Activated CD4-positive, alpha-beta T cell treated with anti-CD3 and anti-CD28 coated beads, Interleukin-2, amount 10 ng/mL, durations not matched to agents 7 days and 5 days (primary cell): ENCODE measurements around the gene HBQ1. TPM values are rescaled to one million over a fixed set of nuclear protein-coding genes. Genes with fewer than 3 reads are reported as not detected.
"Not testable (repeated sequence)": the region's sequence is repeated elsewhere in the genome, so short reads cannot be mapped to it uniquely, and the experiment has no call there.

Source experiments
- CTCF ChIA-PET: fragments of 350-600 bp; sonication (Branson Sonifier 250); formaldehyde crosslinking; loops from one replicate; lab custom pipeline; 2021; ENCODE audit warnings: antibody characterized with exemption; lab: Charles Lee
- POLR2A ChIA-PET: fragments of 350-600 bp; sonication (Branson Sonifier 250); formaldehyde crosslinking; loops from one replicate; lab custom pipeline; 2021; ENCODE audit warnings: antibody characterized with exemption; lab: Charles Lee
- DNase-seq: peaks from one replicate; pipeline ENCODE4 v3.0.0-alpha.2; 2020
- H3K27ac Mint-ChIP-seq: one replicate; pipeline ENCODE4 v1.8.0; 2021; ENCODE audit warnings: mild to moderate bottlenecking, moderate library complexity, mixed read lengths
- H3K27me3 Mint-ChIP-seq: one replicate; pipeline ENCODE4 v1.8.0; 2021; ENCODE audit warnings: mixed read lengths
- H3K36me3 Mint-ChIP-seq: one replicate; pipeline ENCODE4 v1.8.0; 2021; ENCODE audit warnings: low read depth, mixed read lengths
- H3K4me1 Mint-ChIP-seq: one replicate; pipeline ENCODE4 v1.8.0; 2021; ENCODE audit warnings: mixed read lengths
- H3K4me3 Mint-ChIP-seq: one replicate; pipeline ENCODE4 v1.8.0; 2021; ENCODE audit warnings: mild to moderate bottlenecking, moderate library complexity, mixed read lengths
- H3K9me3 Mint-ChIP-seq: one replicate; pipeline ENCODE4 v1.8.0; 2021; ENCODE audit warnings: mixed read lengths
- total RNA-seq, 2 experiments: library from RNA; stranded (reverse); gene quantifications; one replicate each; pipeline ENCODE4 v1.2.3, GENCODE V29; 2021

The HBQ1 gene
- total RNA-seq, 2 experiments from 2014 or later = not detected

DNA sequence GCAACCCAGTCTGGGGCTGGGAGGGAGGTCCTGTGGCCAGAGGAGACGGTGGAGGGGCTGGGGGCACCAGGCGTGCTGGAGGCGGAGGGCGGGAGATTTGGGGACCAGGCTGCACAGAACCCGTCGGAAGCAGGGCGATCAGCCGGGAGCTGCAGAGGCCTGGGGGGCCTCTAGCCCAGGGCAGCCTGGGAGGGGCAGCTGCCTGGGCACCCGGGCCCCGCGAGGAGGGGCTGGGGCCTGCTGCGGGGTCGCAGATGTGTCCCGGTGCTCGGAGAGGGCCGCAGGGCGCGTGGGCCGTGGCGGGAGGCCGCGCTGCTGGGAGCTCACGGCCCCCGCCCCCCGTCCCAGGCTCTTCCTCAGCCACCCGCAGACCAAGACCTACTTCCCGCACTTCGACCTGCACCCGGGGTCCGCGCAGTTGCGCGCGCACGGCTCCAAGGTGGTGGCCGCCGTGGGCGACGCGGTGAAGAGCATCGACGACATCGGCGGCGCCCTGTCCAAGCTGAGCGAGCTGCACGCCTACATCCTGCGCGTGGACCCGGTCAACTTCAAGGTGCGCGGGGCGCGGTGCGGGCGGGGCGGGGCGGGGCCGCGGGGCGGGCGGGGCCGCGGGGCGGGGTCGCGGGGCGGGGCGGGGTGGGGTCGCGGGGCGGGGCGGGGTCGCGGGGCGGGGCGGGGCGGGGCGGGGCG lies 16.0 kb upstream of the HBQ1 start:
- H3K4me3 Mint-ChIP-seq, CTCF ChIA-PET, H3K9me3 Mint-ChIP-seq, H3K4me1 Mint-ChIP-seq, POLR2A ChIA-PET, H3K27ac Mint-ChIP-seq, H3K36me3 Mint-ChIP-seq, DNase-seq: not testable (repeated sequence)
- peaks cover 34% of the 10 kb centered on the region for H3K27me3 Mint-ChIP-seq

DNA sequence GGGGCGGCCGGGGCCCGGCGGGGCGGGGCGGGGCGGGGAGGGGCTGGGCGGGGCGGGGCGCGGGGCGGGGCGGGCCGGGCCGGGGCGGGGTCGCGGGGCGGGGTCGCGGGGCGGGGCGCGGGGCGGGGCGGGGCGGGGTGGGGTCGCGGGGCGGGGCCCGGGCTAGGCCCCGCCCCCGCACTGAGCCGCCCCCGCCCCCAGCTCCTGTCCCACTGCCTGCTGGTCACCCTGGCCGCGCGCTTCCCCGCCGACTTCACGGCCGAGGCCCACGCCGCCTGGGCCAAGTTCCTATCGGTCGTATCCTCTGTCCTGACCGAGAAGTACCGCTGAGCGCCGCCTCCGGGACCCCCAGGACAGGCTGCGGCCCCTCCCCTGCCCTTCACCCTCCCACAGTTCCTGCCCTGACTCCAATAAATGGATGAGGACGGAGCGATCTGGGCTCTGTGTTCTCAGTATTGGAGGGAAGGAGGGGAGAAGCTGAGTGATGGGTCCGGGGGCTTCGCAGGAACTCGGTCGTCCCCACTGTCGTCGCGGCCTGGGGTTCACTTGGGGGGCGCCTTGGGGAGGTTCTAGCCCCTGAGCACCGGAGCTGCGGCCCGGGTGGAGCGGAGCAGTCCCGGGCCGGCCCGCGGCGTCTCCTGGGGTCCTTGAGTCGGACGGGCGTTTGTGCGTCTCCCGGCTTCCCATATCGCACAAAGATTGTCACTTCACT lies 15.3 kb upstream of the HBQ1 start:
- POLR2A ChIA-PET = no interaction called here
- CTCF ChIA-PET = no interaction called here
- Mint-ChIP-seq H3K27me3 (peaks cover 32% of the 10 kb centered on the region), H3K36me3 (no peaks in the 10 kb centered on the region), H3K4me3 (no peak overlapping the region), H3K4me1 (peaks cover 4% of the 10 kb centered on the region), H3K9me3 (no peaks in the 10 kb centered on the region), H3K27ac (no peak overlapping the region)
- no peak for DNase-seq

- Mint-ChIP-seq H3K4me3 (no peak within 1 kb of the TSS), H3K36me3 (no peaks in the 10 kb centered on the region), H3K27ac (peak within 1 kb of the TSS; percentile 57), H3K27me3 (peaks cover 38% of the 10 kb centered on the region), H3K9me3 (no peaks in the 10 kb centered on the region), H3K4me1 (peaks cover 4% of the 10 kb centered on the region)
- no peak for DNase-seq
- ChIA-PET POLR2A (no interaction called here), CTCF (interaction anchor here (1.5 kb wide), 1 partner anchor 98 kb away, joined by 3 read pairs; no protein-coding TSS in a partner anchor)
Observed at GRCh38 chr16:165539-166374, 14.5 kb upstream of the HBQ1 start, which contains the start of gene HBM. Gene HBM, plus strand, starts transcription at chr16:165978. Its CDS starts 20 bp downstream, at chr16:165998.

DNA sequence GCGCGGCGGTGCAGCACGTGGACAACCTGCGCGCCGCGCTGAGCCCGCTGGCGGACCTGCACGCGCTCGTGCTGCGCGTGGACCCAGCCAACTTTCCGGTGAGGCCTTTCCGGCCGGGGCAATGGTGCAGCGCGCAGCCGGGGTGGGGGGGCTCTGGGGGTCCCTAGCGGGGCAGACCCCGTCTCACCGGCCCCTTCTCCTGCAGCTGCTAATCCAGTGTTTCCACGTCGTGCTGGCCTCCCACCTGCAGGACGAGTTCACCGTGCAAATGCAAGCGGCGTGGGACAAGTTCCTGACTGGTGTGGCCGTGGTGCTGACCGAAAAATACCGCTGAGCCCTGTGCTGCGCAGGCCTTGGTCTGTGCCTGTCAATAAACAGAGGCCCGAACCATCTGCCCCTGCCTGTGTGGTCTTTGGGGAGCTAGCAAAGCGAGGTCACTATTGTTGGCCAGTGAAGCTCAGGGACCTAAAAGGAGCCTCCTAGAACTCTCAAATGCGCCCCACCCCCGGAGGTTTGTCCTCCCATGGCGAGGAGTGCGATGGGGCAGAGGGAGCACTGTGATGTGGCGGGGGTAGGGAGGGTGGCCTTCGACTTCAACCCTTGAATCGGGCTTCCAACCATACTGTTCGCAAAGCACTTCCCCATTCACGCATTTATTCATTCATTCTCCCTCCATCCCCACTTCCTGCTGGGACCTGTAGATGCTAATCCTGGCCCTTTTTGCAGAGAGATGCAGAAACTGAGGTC lies 13.7 kb upstream of the HBQ1 start:
- Mint-ChIP-seq H3K4me1 (peaks cover 6% of the 10 kb centered on the region), H3K27ac (no peak overlapping the region), H3K27me3 (peaks cover 43% of the 10 kb centered on the region), H3K4me3 (no peak overlapping the region), H3K9me3 (no peaks in the 10 kb centered on the region), H3K36me3 (no peaks in the 10 kb centered on the region)
- DNase-seq = no peak
- ChIA-PET CTCF (interaction anchor here (0.9 to 1.5 kb wide), 2 partner anchors 29 to 97 kb away, joined by 3 to 4 read pairs; no protein-coding TSS in a partner anchor), POLR2A (no interaction called here)

DNA sequence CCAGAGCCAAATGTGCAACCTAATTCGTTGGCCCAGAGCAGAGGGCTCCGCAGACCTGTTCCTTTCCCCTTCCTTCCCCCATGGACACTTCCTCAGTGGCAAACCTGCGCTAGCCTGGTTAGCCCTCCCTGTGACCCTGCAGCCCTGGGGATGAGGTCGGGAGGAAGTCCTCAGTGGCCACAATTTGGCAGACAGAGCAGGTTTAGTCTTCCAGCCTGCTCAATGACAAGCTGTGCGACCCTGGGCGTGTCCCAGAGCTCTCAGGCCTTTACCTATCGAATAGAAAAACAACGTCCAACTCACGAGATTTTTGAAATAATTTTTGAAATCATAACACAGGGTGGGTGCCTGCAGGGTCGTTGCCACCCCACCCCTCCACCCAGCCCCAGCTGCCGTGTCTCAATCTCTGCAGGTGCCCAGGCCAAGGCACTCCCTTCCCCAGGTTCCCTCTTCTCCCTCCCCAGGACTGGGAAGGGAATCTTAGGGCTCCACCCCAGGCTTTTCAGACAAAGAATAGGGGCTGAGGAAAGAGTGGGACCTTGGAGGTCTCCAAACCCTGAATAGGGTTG lies 13.1 kb upstream of the HBQ1 start:
- no peak for DNase-seq
- H3K27me3 Mint-ChIP-seq = peaks cover 47% of the 10 kb centered on the region
- H3K4me3 Mint-ChIP-seq = no peak overlapping the region
- no peaks in the 10 kb centered on the region for H3K9me3 Mint-ChIP-seq
- no peaks in the 10 kb centered on the region for H3K36me3 Mint-ChIP-seq
- H3K4me1 Mint-ChIP-seq = peaks cover 6% of the 10 kb centered on the region
- ChIA-PET CTCF (interaction anchor here (0.9 to 1.8 kb wide), 4 partner anchors 12 to 97 kb away, joined by 3 to 7 read pairs (median 5); partner anchors contain the start of gene HBQ1), POLR2A (no interaction called here)
- H3K27ac Mint-ChIP-seq = peak overlapping the region; percentile 41

DNA sequence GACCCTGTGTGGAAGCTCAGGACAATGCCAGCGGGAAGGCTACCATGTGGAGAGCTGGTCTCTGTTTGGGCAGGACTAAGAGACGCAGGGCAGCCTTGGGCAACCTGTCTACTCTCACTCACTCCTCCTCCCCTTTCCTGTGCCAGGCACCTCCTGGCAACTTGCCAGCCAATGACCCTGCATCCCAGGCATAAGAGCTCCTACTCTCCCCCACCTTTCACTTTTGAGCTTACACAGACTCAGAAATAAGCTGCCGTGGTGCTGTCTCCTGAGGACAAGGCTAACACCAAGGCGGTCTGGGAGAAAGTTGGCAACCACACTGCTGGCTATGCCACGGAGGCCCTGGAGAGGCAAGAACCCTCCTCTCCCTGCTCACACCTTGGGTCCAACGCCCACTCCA lies 11.8 kb upstream of the HBQ1 start:
- Mint-ChIP-seq H3K27me3 (peaks cover 48% of the 10 kb centered on the region), H3K36me3 (no peaks in the 10 kb centered on the region), H3K4me3 (no peak overlapping the region), H3K9me3 (no peaks in the 10 kb centered on the region), H3K4me1 (peaks cover 6% of the 10 kb centered on the region), H3K27ac (no peak overlapping the region)
- DNase-seq = no peak
- ChIA-PET POLR2A (no interaction called here), CTCF (interaction anchor here (1.0 to 1.8 kb wide), 6 partner anchors 11 to 194 kb away, joined by 3 to 7 read pairs (median 4); partner anchors contain the start of genes HBQ1, POLR3K and SNRNP25)

DNA sequence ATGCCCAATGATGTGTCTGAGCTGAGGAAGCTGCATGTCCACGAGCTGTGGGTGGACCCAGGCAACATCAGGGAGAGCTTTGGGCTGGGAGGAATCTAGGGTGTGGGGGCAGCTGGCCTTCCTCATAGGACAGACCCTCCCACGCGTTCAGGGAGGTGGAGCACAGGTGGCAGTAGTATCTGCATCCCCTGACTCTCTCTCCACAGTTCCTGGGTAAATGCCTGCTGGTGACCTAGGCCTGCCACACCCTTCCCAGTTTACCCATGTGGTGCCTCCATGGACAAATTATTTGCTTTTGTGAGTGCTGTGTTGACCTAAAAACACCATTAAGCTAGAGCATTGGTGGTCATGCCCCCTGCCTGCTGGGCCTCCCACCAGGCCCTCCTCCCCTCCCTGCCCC lies 11.2 kb upstream of the HBQ1 start:
- no peaks in the 10 kb centered on the region for H3K9me3 Mint-ChIP-seq
- ChIA-PET POLR2A (no interaction called here), CTCF (interaction anchor here (1.2 to 1.8 kb wide), 4 partner anchors 11 to 193 kb away, joined by 3 to 7 read pairs (median 4); partner anchors contain the start of gene HBQ1)
- H3K4me1 Mint-ChIP-seq = peaks cover 8% of the 10 kb centered on the region
- H3K27ac Mint-ChIP-seq = no peak overlapping the region
- peaks cover 52% of the 10 kb centered on the region for H3K27me3 Mint-ChIP-seq
- H3K36me3 Mint-ChIP-seq = no peaks in the 10 kb centered on the region
- H3K4me3 Mint-ChIP-seq = no peak overlapping the region
- DNase-seq = no peak

DNA sequence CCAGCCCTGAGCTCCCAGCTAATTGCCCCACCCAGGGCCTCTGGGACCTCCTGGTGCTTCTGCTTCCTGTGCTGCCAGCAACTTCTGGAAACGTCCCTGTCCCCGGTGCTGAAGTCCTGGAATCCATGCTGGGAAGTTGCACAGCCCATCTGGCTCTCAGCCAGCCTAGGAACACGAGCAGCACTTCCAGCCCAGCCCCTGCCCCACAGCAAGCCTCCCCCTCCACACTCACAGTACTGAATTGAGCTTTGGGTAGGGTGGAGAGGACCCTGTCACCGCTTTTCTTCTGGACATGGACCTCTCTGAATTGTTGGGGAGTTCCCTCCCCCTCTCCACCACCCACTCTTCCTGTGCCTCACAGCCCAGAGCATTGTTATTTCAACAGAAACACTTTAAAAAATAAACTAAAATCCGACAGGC lies 10.2 kb upstream of the HBQ1 start:
- not testable (repeated sequence) for H3K27ac Mint-ChIP-seq, H3K4me3 Mint-ChIP-seq

GRCh38 chr16:170788-171187 lies 9.5 kb upstream of the HBQ1 start:
- no peaks in the 10 kb centered on the region for H3K36me3 Mint-ChIP-seq
- H3K4me3 Mint-ChIP-seq = no peak overlapping the region
- H3K27ac Mint-ChIP-seq = no peak overlapping the region
- ChIA-PET CTCF (interaction anchor here (1.3 to 1.4 kb wide), 2 partner anchors 10 to 11 kb away, joined by 3 to 5 read pairs; partner anchors contain the start of gene HBQ1), POLR2A (no interaction called here)
- H3K4me1 Mint-ChIP-seq = peaks cover 17% of the 10 kb centered on the region
- H3K9me3 Mint-ChIP-seq = no peaks in the 10 kb centered on the region
- no peak for DNase-seq
- peaks cover 66% of the 10 kb centered on the region for H3K27me3 Mint-ChIP-seq

More for the DNA sequence above, 10.2 kb upstream of the HBQ1 start:
- DNase-seq, H3K9me3 Mint-ChIP-seq, POLR2A ChIA-PET, H3K36me3 Mint-ChIP-seq: not testable (repeated sequence)
- CTCF ChIA-PET = interaction anchor here (1.4 to 1.5 kb wide), 2 partner anchors 12 to 183 kb away, joined by 3 to 5 read pairs; no protein-coding TSS in a partner anchor
- Mint-ChIP-seq H3K27me3 (peaks cover 61% of the 10 kb centered on the region), H3K4me1 (peaks cover 11% of the 10 kb centered on the region)

DNA sequence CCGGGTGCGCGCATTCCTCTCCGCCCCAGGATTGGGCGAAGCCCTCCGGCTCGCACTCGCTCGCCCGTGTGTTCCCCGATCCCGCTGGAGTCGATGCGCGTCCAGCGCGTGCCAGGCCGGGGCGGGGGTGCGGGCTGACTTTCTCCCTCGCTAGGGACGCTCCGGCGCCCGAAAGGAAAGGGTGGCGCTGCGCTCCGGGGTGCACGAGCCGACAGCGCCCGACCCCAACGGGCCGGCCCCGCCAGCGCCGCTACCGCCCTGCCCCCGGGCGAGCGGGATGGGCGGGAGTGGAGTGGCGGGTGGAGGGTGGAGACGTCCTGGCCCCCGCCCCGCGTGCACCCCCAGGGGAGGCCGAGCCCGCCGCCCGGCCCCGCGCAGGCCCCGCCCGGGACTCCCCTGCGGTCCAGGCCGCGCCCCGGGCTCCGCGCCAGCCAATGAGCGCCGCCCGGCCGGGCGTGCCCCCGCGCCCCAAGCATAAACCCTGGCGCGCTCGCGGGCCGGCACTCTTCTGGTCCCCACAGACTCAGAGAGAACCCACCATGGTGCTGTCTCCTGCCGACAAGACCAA lies 7.8 kb upstream of the HBQ1 start, which contains the start of gene HBA2:
HBA2 (plus strand) TSS at position 503 of the 568 bp plus-strand sequence; CDS start at position 540, 37 bp downstream.
- H3K4me3 Mint-ChIP-seq, CTCF ChIA-PET, POLR2A ChIA-PET, H3K9me3 Mint-ChIP-seq, H3K36me3 Mint-ChIP-seq, H3K27ac Mint-ChIP-seq, DNase-seq: not testable (repeated sequence)
- peaks cover 56% of the 10 kb centered on the region for H3K27me3 Mint-ChIP-seq
- H3K4me1 Mint-ChIP-seq = peaks cover 13% of the 10 kb centered on the region

DNA sequence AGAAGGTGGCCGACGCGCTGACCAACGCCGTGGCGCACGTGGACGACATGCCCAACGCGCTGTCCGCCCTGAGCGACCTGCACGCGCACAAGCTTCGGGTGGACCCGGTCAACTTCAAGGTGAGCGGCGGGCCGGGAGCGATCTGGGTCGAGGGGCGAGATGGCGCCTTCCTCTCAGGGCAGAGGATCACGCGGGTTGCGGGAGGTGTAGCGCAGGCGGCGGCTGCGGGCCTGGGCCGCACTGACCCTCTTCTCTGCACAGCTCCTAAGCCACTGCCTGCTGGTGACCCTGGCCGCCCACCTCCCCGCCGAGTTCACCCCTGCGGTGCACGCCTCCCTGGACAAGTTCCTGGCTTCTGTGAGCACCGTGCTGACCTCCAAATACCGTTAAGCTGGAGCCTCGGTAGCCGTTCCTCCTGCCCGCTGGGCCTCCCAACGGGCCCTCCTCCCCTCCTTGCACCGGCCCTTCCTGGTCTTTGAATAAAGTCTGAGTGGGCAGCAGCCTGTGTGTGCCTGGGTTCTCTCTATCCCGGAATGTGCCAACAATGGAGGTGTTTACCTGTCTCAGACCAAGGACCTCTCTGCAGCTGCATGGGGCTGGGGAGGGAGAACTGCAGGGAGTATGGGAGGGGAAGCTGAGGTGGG lies 6.9 kb upstream of the HBQ1 start:
- peaks cover 13% of the 10 kb centered on the region for H3K4me1 Mint-ChIP-seq
- H3K4me3 Mint-ChIP-seq, H3K27ac Mint-ChIP-seq, POLR2A ChIA-PET, CTCF ChIA-PET, DNase-seq, H3K9me3 Mint-ChIP-seq, H3K36me3 Mint-ChIP-seq: not testable (repeated sequence)
- peaks cover 58% of the 10 kb centered on the region for H3K27me3 Mint-ChIP-seq
